CD4-positive, alpha-beta T cell treated with Interleukin-4 for 4 hours (primary cell): ENCODE results near the gene ZNF649.

ENCODE experiments used
- DNase-seq: peaks from one replicate; pipeline ENCODE4 v3.0.0-alpha.2; 2020

Gene ZNF649

DNA sequence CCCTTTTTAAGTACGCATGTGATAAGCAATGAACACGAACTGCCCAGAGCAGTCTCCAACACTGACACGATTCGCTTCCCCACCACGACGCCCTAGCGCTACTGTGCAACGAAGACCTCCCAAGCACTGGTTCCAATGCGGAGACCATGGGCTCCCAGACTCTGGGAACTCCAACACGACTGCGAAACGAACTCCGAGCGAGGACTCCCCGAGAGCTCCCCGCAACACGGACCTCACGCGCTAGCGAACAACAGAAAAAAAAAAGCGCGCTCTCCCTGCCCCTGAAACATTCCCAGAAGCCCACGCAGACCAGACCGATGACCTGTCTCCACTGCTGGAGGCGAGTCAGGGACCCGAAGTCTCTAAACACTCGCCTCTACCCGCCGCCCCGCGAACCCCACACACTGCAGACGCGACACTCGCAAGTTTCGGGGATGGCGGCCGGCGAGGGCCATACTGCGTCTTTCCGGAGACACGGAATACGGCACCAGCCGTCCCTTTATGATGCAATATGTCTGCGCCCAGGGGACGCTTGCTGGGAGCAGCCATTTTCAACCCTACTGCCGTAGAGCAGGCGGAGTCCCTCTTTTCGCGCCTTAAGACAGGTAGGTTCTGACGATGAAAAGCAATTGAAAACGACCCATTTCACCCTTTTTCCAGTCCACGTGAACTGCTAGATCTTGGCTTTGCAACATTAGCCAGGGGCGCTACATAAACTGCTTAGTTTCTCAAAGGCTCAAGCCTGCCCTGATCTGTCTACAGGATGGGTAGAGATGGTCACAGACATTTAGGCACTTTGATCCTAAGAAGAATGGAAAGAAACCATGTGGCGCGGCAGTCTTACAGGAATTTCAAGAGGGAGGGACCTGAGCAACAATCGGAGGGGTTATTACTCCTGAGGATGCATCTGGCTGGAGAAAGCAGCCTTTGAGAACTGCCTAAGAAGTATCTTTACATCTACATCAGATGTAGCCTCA is 17.0 kb downstream of the ZNF649 start, which contains the start of gene ZNF577:
Gene ZNF577 (minus strand): TSS at position 430 of the 977 bp plus-strand sequence. CDS start 7,569 bp downstream, outside the sequence.
- DNase-seq, result peak; percentile 71

DNA sequence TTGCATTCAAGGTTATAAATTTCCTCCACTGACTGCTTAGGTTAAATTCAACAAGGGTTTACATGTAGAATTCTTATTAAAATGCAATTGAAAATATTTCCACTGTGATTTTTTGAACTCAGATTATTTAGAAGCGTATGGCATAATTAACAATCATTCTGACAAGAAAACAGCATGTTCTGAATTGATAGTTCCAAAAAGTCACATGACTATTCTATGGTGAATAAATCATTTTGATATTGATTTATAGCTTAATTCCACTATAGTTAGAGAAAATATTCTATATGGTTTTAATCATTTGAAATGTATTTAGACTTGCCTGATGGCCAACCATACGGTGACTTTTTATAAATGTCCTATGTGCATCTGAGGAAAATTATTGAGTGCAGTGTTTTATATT is 20.1 kb downstream of the ZNF649 start:
- no peak for DNase-seq

DNA sequence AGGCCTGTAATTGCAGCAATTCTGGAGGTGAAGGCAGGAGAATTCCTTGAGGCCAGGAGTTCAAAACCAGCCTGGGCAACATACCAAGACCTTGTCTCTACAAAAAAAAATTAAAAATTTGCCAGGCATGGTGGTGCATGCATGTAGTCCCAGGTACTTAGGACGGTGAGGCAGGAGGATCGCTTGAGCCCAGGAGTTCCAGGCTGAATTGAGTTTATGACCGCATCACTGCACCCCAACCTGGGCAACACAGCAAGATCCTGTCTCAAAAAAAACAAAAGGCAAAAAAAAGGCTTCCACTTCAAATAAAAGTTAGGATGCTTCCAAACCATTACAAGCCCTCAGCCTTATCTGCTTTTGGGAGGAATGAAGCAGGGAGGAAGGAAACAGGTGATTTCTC is 22.3 kb downstream of the ZNF649 start:
- DNase-seq, result no peak

DNA sequence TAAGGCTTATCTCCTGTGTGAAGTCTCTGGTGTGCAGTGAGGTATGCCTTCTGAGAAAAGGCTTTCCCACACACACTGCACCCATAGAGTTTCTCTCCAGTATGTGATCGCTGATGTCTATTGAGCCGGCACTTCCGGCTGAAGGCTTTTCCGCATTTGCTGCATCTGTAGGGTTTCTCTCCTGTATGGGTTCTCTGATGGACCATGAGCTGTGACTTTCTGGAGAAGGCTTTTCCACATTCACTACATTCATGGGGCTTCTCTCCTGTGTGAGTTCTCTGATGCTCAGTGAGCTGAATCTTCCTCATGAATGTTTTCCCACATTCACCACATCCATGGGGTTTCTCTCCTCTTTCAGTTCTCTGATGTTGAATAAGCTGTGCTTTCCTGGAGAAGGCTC is 31.7 kb downstream of the ZNF649 start:
- no peak for DNase-seq

DNA sequence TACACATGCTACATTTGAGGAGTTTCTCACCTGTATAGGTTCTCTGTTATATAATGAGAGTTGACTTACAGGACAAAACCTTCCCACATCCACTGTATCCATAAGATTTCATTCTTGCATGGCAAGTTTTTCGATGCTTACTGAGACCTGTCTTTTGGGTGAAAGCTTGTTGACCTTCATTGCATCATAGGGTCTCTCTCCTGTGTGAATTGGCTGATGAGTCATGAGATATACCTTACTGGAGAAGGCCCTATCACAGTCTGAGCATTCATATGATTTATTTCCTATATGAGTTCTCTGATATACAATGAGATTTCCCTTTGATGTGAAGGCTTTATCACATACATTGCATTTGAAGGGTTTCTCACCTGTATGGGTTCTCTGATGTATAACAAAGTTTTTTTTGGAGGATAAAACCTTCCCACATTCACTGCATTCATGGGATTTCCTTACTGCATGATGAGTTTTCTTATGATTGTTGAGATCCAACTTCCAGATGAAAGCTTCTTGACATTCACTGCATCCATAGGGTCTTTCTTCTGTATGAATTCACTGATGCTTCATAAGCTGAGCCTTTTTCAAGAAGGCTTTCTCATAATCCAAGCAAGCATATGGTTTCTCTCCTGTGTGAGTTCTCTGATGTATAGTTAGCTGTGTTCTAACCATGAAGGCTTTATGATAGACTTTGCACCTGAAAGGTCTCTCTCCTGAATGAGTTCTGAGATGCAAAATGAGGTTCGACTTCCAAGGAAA is 42.8 kb downstream of the ZNF649 start:
- no peak for DNase-seq
